Uterus (tissue), 4 donors: ENCODE results near the gene LBHD2. TPM values are rescaled to one million over a fixed set of nuclear protein-coding genes. Genes with fewer than 3 reads are reported as not detected.

Experiments
- DNase-seq, 2 donors: peaks; one replicate each; pipeline ENCODE4 v3.0.0-alpha.2; 2019 to 2020
- H3K27ac ChIP-seq, 2 donors: fragments of 200-600 bp; sonication (generic); 1 replicate in 1 of 2; 2 replicates in 1 of 2; pipeline ENCODE4 v1.5.1; 2016 to 2018
- H3K27me3 ChIP-seq, 2 donors: fragments of 200-600 bp; sonication (generic); one replicate each; pipeline ENCODE4 v1.5.1; 2018 to 2019; ENCODE audit warnings: control low read depth in 1 of 2
- H3K36me3 ChIP-seq, 2 donors: fragments of 200-600 bp; sonication (generic); one replicate each; pipeline ENCODE4 v1.5.1; 2019; ENCODE audit warnings: control low read depth in 1 of 2
- H3K4me1 ChIP-seq, 2 donors: fragments of 200-600 bp; sonication (generic); one replicate each; pipeline ENCODE4 v1.5.1; 2018 to 2019; ENCODE audit warnings: control low read depth in 1 of 2
- H3K4me3 ChIP-seq, 2 donors: fragments of 200-600 bp; sonication (generic); 1 replicate in 1 of 2; 2 replicates in 1 of 2; pipeline ENCODE4 v1.5.1; 2018 to 2019; ENCODE audit warnings: mild to moderate bottlenecking in 1 of 2
- H3K9me3 ChIP-seq, 2 donors: fragments of 200-600 bp; sonication (generic); one replicate each; pipeline ENCODE4 v1.5.1; 2019; ENCODE audit warnings: control low read depth in 1 of 2
- CTCF ChIP-seq, 4 experiments: fragments of 200-600 bp in 2 of 4; fragments of 450-650 bp in 2 of 4; sonication (generic) in 2 of 4; IDR thresholded peaks; one replicate each; pipeline ENCODE4 v1.5.1; 2016 to 2019; ENCODE audit warnings: antibody characterized with exemption in 4 of 4, mild to moderate bottlenecking in 2 of 4, moderate library complexity in 1 of 4
- POLR2A ChIP-seq, 2 donors: fragments of 450-650 bp; IDR thresholded peaks; one replicate each; pipeline ENCODE4 v1.6.1; 2016; ENCODE audit warnings: antibody characterized with exemption in 2 of 2, mild to moderate bottlenecking in 1 of 2, moderate library complexity in 1 of 2
- intact Hi-C: fragments of 100-400 bp; cut with DNase I; formaldehyde crosslinking; loops from one replicate; pipeline ENCODE4 v1.15.1; 2023; ENCODE audit warnings: low total_unique reads
- total RNA-seq, 4 donors: library from RNA; depleted of rRNA in 3 of 4; stranded (reverse); fragments of >200 nt in 3 of 4; gene quantifications; one replicate each; pipeline versions ENCODE4 v1.1.0 to v1.2.4, GENCODE V29; 2014 to 2023
- donor health status: DM: yes; HTN: yes; CAD: no.

Gene LBHD2
- total RNA-seq, 4 donors from 2014 or later, result not detected

- Histone ChIP-seq H3K9me3 (no peaks in the 10 kb centered on the region), H3K36me3 (no peaks in the 10 kb centered on the region), H3K27ac (no peak overlapping the region), H3K27me3 (peaks cover 17 to 18% of the 10 kb centered on the region in 2 donors), H3K4me3 (no peak overlapping the region), H3K4me1 (peaks cover 0 to 15% of the 10 kb centered on the region in 2 donors)
- TF ChIP-seq POLR2A (IDR thresholded peaks at IDR 0.05) (no peak), CTCF (IDR thresholded peaks at IDR 0.05) (no peak)
- DNase-seq, result no peak
- intact Hi-C loops, result loop anchor here (10.0 kb wide), 1 partner anchor 77 kb away; no protein-coding TSS in a partner anchor
These were observed 23.4 kb downstream of the LBHD2 start for GRCh38 chr14:103107455-103107854.

DNA sequence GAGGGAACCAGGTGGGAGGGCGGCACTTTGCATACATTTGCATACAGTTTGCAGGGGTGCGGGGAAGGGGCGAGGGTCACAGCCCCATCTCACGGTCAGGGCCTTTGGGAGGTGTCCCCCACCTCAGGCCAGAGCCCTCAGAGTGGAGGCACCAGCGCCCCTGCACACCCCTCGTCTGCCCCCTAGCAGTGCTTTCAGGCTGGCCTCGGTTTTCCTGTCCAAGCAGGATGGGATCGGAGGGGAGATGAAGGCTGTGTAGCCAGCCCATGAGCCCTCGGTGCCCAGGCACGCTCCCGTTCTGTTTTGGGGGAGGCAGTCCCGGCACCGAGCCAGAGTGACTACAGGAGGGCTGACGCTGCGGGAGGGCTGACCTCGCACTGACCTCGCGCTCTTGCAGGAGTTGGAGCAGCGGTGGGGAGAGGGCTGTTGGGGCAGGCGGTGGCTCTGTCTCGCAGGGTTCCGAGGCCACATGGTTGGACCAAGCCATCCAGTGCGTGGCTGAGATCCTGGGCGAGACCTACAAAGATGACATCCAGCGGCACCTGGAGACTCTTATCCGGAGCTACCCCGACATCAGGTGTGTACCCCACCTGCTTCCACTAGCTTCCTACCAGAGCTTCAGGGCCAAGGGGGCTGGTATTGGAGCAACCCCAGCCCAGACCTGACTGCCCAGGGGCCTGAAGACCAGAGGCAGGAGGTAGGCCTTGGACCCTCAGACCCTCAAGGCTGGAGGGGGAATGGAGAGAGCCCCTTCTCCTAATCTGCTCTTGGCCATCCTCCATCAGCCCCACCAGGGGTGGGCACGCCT is 24.1 kb downstream of the LBHD2 start:
- Histone ChIP-seq H3K4me3 (no peak overlapping the region), H3K36me3 (no peaks in the 10 kb centered on the region), H3K27me3 (peaks cover 11 to 12% of the 10 kb centered on the region in 2 donors), H3K27ac (peak overlapping the region; percentile 64 to 69), H3K9me3 (no peaks in the 10 kb centered on the region), H3K4me1 (peaks cover 0 to 13% of the 10 kb centered on the region in 2 donors)
- TF ChIP-seq POLR2A (IDR thresholded peaks at IDR 0.05) (no peak), CTCF (IDR thresholded peaks at IDR 0.05) (no peak)
- intact Hi-C loops, result loop anchor here (10.0 kb wide), 1 partner anchor 77 kb away; no protein-coding TSS in a partner anchor
- DNase-seq, result no peak

DNA sequence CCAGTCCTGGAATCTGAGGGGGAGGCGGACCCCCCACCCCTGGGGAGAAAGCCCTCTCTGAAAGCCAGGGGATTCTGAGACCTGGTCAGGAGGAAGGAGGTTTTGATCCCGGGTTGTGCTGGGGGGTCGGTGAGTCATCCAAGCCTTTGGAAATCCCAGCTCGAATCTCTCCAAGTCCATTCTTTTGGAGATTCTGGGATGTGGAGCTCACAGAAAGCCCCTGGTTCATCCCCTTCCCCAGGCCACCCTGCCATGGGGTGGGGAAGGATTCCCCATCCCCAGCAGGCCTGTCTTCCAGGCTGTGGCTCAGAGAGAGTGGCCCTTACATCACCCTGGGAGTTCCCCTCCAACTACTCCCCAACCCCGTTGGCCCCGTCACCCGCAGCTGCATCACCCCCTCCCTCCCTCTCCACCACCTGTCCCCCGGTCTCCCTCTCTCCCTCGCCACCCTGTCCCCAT is 24.8 kb downstream of the LBHD2 start:
- Histone ChIP-seq H3K4me3 (no peak overlapping the region), H3K36me3 (no peaks in the 10 kb centered on the region), H3K4me1 (peaks cover 0 to 13% of the 10 kb centered on the region in 2 donors), H3K27ac (peak overlapping the region; percentile 64 to 69), H3K9me3 (no peaks in the 10 kb centered on the region), H3K27me3 (peaks cover 8 to 11% of the 10 kb centered on the region in 2 donors)
- TF ChIP-seq POLR2A (IDR thresholded peaks at IDR 0.05), result no peak
- TF ChIP-seq CTCF (IDR thresholded peaks at IDR 0.05), result no peak
- intact Hi-C loops, result loop anchor here (10.0 kb wide), 1 partner anchor 76 kb away; no protein-coding TSS in a partner anchor
- DNase-seq, result peak; percentile 63 to 73

DNA sequence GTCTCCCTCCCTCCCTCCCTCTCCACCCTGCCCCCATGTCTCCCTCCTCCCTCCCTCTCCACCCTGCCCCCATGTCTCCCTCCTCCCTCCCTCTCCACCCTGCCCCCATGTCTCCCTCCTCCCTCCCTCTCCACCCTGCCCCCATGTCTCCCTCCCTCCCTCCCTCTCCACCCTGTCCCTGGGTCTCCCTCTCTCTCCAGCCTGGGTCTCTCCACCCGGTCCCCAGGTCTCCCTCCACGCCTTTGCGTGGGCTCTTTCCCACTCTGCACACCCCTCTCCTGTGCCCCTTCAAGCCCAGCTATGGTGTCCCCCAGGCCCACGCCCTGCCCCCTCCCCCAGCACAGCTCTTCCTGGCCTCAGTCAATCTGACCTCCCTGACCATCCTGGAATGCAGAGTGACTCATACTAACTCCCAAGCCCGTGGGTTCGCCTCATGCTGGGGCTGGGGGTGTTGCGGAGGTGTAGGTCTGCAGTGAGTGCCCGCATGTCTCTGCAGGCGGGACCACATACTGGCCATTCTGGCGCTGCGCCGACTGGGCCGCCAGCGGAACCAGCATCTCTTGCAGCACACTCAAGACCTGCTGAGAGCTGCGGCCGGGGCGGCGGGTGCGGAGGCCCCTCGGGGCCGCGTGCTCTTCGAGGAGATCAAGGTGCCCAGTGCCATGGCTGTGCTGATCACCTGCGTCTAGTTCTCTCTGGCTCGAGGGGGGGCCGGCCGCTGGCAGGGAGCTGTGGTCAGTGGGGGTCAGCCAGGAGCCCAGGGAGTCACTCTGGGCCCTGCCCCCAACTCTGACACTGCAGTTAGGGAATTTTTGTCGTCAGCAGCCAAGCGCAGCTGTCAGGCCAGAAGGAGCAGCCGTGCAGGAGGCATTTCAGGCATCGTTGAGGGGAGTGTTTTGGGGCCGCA is 25.8 kb downstream of the LBHD2 start:
- Histone ChIP-seq H3K27ac (peak overlapping the region; percentile 63 to 77), H3K27me3 (peaks cover 0 to under 1% of the 10 kb centered on the region in 2 donors)

More for the DNA sequence above, 25.8 kb downstream of the LBHD2 start:
- Histone ChIP-seq H3K4me3 (no peak overlapping the region), H3K9me3 (no peaks in the 10 kb centered on the region), H3K4me1 (peaks cover 0 to 13% of the 10 kb centered on the region in 2 donors), H3K36me3 (no peaks in the 10 kb centered on the region)
- TF ChIP-seq POLR2A (IDR thresholded peaks at IDR 0.05) (no peak), CTCF (IDR thresholded peaks at IDR 0.05) (no peak)
- peak; percentile 72 to 73 for DNase-seq
- intact Hi-C loops, result loop anchor here (10.0 kb wide), 1 partner anchor 75 kb away; no protein-coding TSS in a partner anchor
